ENCODE measurements around the gene KANK4. TPM values are rescaled to one million over a fixed set of nuclear protein-coding genes. Genes with fewer than 3 reads are reported as not detected.

Gene KANK4
- total RNA-seq, 1 donor = under 0.01 TPM

GRCh38 chr1:62263006-62263813 is 56.0 kb downstream of the KANK4 start:
- H3K27ac ChIP-seq (ENCODE audit: low read depth, low read length) = no peak overlapping the region
- no peaks in the 10 kb centered on the region for H4K20me1 ChIP-seq (ENCODE audit: insufficient read depth, low read length)
- no peaks in the 10 kb centered on the region for H3K79me2 ChIP-seq (ENCODE audit: insufficient read depth, low read length)
- no peak overlapping the region for H3K4me3 ChIP-seq (ENCODE audit: insufficient read depth, low read length)
- no peaks in the 10 kb centered on the region for H3K36me3 ChIP-seq (ENCODE audit: insufficient read depth, low read length)
- no peaks in the 10 kb centered on the region for H3K27me3 ChIP-seq (ENCODE audit: insufficient read depth, low read length)
- no peaks in the 10 kb centered on the region for H3K4me1 ChIP-seq (ENCODE audit: insufficient read depth, low read length)
- H2AFZ ChIP-seq (ENCODE audit: low read length) = no peak overlapping the region
- no peak overlapping the region for H3K4me2 ChIP-seq (ENCODE audit: insufficient read depth, low read length)
- H3K9me3 ChIP-seq (ENCODE audit: low read depth, low read length) = no peaks in the 10 kb centered on the region
- TF ChIP-seq CTCF (IDR thresholded peaks at IDR 0.05; ENCODE audit: extremely low read depth, low read depth, low read length) = no peak
- no peak for DNase-seq (ENCODE audit: insufficient read length, low spot score, missing footprints)

- no peak overlapping the region for H3K4me2 ChIP-seq (ENCODE audit: insufficient read depth, low read length)
- no peak for TF ChIP-seq CTCF (IDR thresholded peaks at IDR 0.05; ENCODE audit: extremely low read depth, low read depth, low read length)
These were observed 58.5 kb downstream of the KANK4 start for GRCh38 chr1:62260688-62261087.

DNA sequence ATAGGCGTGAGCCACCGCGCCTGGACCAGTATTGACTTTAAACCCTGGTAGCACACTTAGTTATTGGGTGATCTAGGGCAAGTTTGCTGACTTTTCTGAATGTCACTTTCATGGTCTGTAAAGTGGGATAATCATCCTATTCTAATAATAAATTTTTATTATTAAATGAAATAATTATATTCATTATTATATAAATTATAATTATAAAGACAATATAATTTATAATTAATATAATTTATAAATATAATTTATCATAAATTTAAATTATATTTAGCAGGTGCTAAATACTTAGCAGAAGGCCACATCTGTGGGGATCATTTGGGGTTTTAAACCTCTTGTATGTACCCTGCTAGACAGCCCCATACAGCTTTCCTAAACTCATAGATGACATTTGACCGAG is 59.7 kb downstream of the KANK4 start:
- no peak for DNase-seq (ENCODE audit: insufficient read length, low spot score, missing footprints)
- no peaks in the 10 kb centered on the region for H3K4me1 ChIP-seq (ENCODE audit: insufficient read depth, low read length)
- no peaks in the 10 kb centered on the region for H4K20me1 ChIP-seq (ENCODE audit: insufficient read depth, low read length)
- no peaks in the 10 kb centered on the region for H3K79me2 ChIP-seq (ENCODE audit: insufficient read depth, low read length)
- no peak overlapping the region for H2AFZ ChIP-seq (ENCODE audit: low read length)
- H3K27ac ChIP-seq (ENCODE audit: low read depth, low read length) = no peak overlapping the region
- no peaks in the 10 kb centered on the region for H3K9me3 ChIP-seq (ENCODE audit: low read depth, low read length)
- H3K4me2 ChIP-seq (ENCODE audit: insufficient read depth, low read length) = no peak overlapping the region
- H3K4me3 ChIP-seq (ENCODE audit: insufficient read depth, low read length) = no peak overlapping the region
- H3K27me3 ChIP-seq (ENCODE audit: insufficient read depth, low read length) = no peaks in the 10 kb centered on the region
- TF ChIP-seq CTCF (IDR thresholded peaks at IDR 0.05; ENCODE audit: extremely low read depth, low read depth, low read length) = no peak
- no peaks in the 10 kb centered on the region for H3K36me3 ChIP-seq (ENCODE audit: insufficient read depth, low read length)

More at GRCh38 chr1:62260688-62261087, 58.5 kb downstream of the KANK4 start:
- Histone ChIP-seq H4K20me1 (ENCODE audit: insufficient read depth, low read length) (no peaks in the 10 kb centered on the region), H3K79me2 (ENCODE audit: insufficient read depth, low read length) (no peaks in the 10 kb centered on the region), H3K4me3 (ENCODE audit: insufficient read depth, low read length) (no peak overlapping the region), H2AFZ (ENCODE audit: low read length) (no peak overlapping the region), H3K27ac (ENCODE audit: low read depth, low read length) (no peak overlapping the region), H3K4me1 (ENCODE audit: insufficient read depth, low read length) (no peaks in the 10 kb centered on the region), H3K27me3 (ENCODE audit: insufficient read depth, low read length) (no peaks in the 10 kb centered on the region), H3K36me3 (ENCODE audit: insufficient read depth, low read length) (no peaks in the 10 kb centered on the region), H3K9me3 (ENCODE audit: low read depth, low read length) (no peaks in the 10 kb centered on the region)
- DNase-seq (ENCODE audit: insufficient read length, low spot score, missing footprints) = no peak

GRCh38 chr1:62250126-62250726 is 69.0 kb downstream of the KANK4 start:
- no peak for TF ChIP-seq CTCF (IDR thresholded peaks at IDR 0.05; ENCODE audit: extremely low read depth, low read depth, low read length)
- no peak for DNase-seq (ENCODE audit: insufficient read length, low spot score, missing footprints)

More at GRCh38 chr1:62250126-62250726, 69.0 kb downstream of the KANK4 start:
- Histone ChIP-seq H3K9me3 (ENCODE audit: low read depth, low read length) (no peaks in the 10 kb centered on the region), H3K27me3 (ENCODE audit: insufficient read depth, low read length) (no peaks in the 10 kb centered on the region), H3K4me1 (ENCODE audit: insufficient read depth, low read length) (no peaks in the 10 kb centered on the region), H2AFZ (ENCODE audit: low read length) (no peak overlapping the region), H4K20me1 (ENCODE audit: insufficient read depth, low read length) (no peaks in the 10 kb centered on the region), H3K27ac (ENCODE audit: low read depth, low read length) (no peak overlapping the region), H3K4me2 (ENCODE audit: insufficient read depth, low read length) (no peak overlapping the region), H3K4me3 (ENCODE audit: insufficient read depth, low read length) (no peak overlapping the region), H3K79me2 (ENCODE audit: insufficient read depth, low read length) (no peaks in the 10 kb centered on the region), H3K36me3 (ENCODE audit: insufficient read depth, low read length) (no peaks in the 10 kb centered on the region)
